HepG2 (cell line): ENCODE results near the gene TDG. TPM values are rescaled to one million over a fixed set of nuclear protein-coding genes. Genes with fewer than 3 reads are reported as not detected.

Experiments used
- AHR ChIP-seq: IDR thresholded peaks from 2 replicates; pipeline ENCODE4 v1.6.1; 2018; ENCODE audit warnings: missing genetic modification reagents, missing compliant biosample characterization
- ATF7 ChIP-seq, 2 experiments: fragments of 450-650 bp in 1 of 2; sonication (generic) in 1 of 2; formaldehyde crosslinking in 1 of 2; IDR thresholded peaks; 2 replicates each; pipeline versions ENCODE4 v1.4.0 to v1.6.1; 2016 to 2020; ENCODE audit warnings: antibody characterized with exemption in 1 of 2, mild to moderate bottlenecking in 1 of 2, missing genetic modification reagents in 1 of 2
- CHD2 ChIP-seq: IDR thresholded peaks from 2 replicates; pipeline ENCODE4 v1.6.1; 2011; ENCODE audit warnings: low read depth, low read length, improper control_type of control experiment
- EED ChIP-seq: sonication (generic); formaldehyde crosslinking; IDR thresholded peaks from 2 replicates; pipeline ENCODE4 v1.5.0; 2020; ENCODE audit warnings: mild to moderate bottlenecking, missing genetic modification reagents
- FOXA3 ChIP-seq: IDR thresholded peaks from 2 replicates; pipeline ENCODE4 v1.6.1; 2016; ENCODE audit warnings: missing genetic modification reagents, missing compliant biosample characterization
- HNRNPL ChIP-seq: fragments of 200-400 bp; formaldehyde crosslinking; IDR thresholded peaks from 2 replicates; pipeline ENCODE4 v1.6.1; 2017; ENCODE audit warnings: mild to moderate bottlenecking, low read depth, low read length
- MAZ ChIP-seq, 2 experiments: sonication (generic) in 1 of 2; formaldehyde crosslinking in 1 of 2; IDR thresholded peaks; 2 replicates each; pipeline versions ENCODE4 v1.5.0 to v1.6.1; 2012 to 2020; ENCODE audit warnings: low read depth in 2 of 2, mild to moderate bottlenecking in 2 of 2, borderline replicate concordance in 1 of 2, improper control_type of control experiment in 1 of 2, low read length in 1 of 2, missing genetic modification reagents in 1 of 2, moderate library complexity in 1 of 2
- MED13 ChIP-seq: sonication (generic); formaldehyde crosslinking; IDR thresholded peaks from 2 replicates; pipeline ENCODE4 v1.5.0; 2020; ENCODE audit warnings: missing genetic modification reagents
- MTF1 ChIP-seq: sonication (generic); formaldehyde crosslinking; IDR thresholded peaks from 2 replicates; pipeline ENCODE4 v1.5.0; 2020; ENCODE audit warnings: missing genetic modification reagents
- PHB2 ChIP-seq: fragments of 450-650 bp; IDR thresholded peaks from 2 replicates; pipeline ENCODE4 v1.6.1; 2018; ENCODE audit not compliant: partially characterized antibody
- PLRG1 ChIP-seq: fragments of 450-650 bp; conservative IDR thresholded peaks from 2 replicates; pipeline ENCODE4 v1.6.1; 2016
- RFXAP ChIP-seq: sonication (generic); formaldehyde crosslinking; IDR thresholded peaks from 2 replicates; pipeline ENCODE4 v1.4.0; 2020; ENCODE audit warnings: missing genetic modification reagents, borderline replicate concordance
- WIZ ChIP-seq: sonication (generic); formaldehyde crosslinking; IDR thresholded peaks from 2 replicates; pipeline ENCODE4 v1.5.1; 2020; ENCODE audit warnings: mild to moderate bottlenecking, missing genetic modification reagents
- ZFP37 ChIP-seq: sonication (generic); formaldehyde crosslinking; IDR thresholded peaks from 2 replicates; pipeline ENCODE4 v1.4.0; 2020; ENCODE audit warnings: missing genetic modification reagents, borderline replicate concordance
- ZNF24 ChIP-seq: fragments of 450-650 bp; IDR thresholded peaks from 2 replicates; pipeline ENCODE4 v1.6.1; 2017; ENCODE audit warnings: antibody characterized with exemption, mild to moderate bottlenecking
- ZNF264 ChIP-seq: sonication (generic); formaldehyde crosslinking; IDR thresholded peaks from 2 replicates; pipeline ENCODE4 v1.4.0; 2020; ENCODE audit warnings: missing genetic modification reagents
- ZNF335 ChIP-seq: sonication (generic); formaldehyde crosslinking; IDR thresholded peaks from 2 replicates; pipeline ENCODE4 v1.4.0; 2020; ENCODE audit warnings: missing genetic modification reagents
- ZNF556 ChIP-seq: sonication (generic); formaldehyde crosslinking; IDR thresholded peaks from 2 replicates; pipeline ENCODE4 v1.4.0; 2020; ENCODE audit warnings: mild to moderate bottlenecking, missing genetic modification reagents, borderline replicate concordance
- ZNF615 ChIP-seq: sonication (generic); formaldehyde crosslinking; IDR thresholded peaks from 2 replicates; pipeline ENCODE4 v1.5.0; 2020; ENCODE audit warnings: mild to moderate bottlenecking, missing genetic modification reagents, borderline replicate concordance
- ZNF629 ChIP-seq: sonication (generic); formaldehyde crosslinking; conservative IDR thresholded peaks from 2 replicates; pipeline ENCODE4 v1.5.0; 2020; ENCODE audit warnings: missing genetic modification reagents
- ZNF75D ChIP-seq: sonication (generic); formaldehyde crosslinking; IDR thresholded peaks from 2 replicates; pipeline ENCODE4 v1.8.1; 2023; ENCODE audit warnings: missing genetic modification reagents, mild to moderate bottlenecking, borderline replicate concordance
- ZNF879 ChIP-seq: sonication (generic); formaldehyde crosslinking; IDR thresholded peaks from 2 replicates; pipeline ENCODE4 v1.8.1; 2023; ENCODE audit warnings: missing genetic modification reagents
- ZSCAN31 ChIP-seq: sonication (generic); formaldehyde crosslinking; IDR thresholded peaks from 2 replicates; pipeline ENCODE4 v1.5.0; 2020; ENCODE audit warnings: low read depth, mild to moderate bottlenecking, missing genetic modification reagents
- polyA plus RNA-seq, 8 experiments: library from polyadenylated mRNA; depleted of rRNA in 3 of 8; stranded (reverse) in 7 of 8; unstranded in 1 of 8; fragments of >200 nt; fragmentation: Illumina TruSeq in 4 of 8; extraction: Trizol in 4 of 8; gene quantifications; 2 replicates each; pipeline versions ENCODE4 v1.2.1 to v1.2.3, GENCODE V29; 2011 to 2016; ENCODE audit warnings: low read depth in 4 of 8, missing spikeins in 1 of 8, mixed read lengths in 1 of 8; ENCODE audit not compliant: insufficient read depth in 1 of 8
- total RNA-seq, 5 experiments: library from RNA; depleted of rRNA; stranded (reverse); fragments of >200 nt; fragmentation: Illumina TruSeq; extraction: Trizol; gene quantifications; 2 replicates each; pipeline ENCODE4 v1.2.3, GENCODE V29; 2016; ENCODE audit warnings: low read depth in 1 of 5
- TF ChIP-seq, protein P1 (sequence below): sonication (generic); formaldehyde crosslinking; IDR thresholded peaks from 2 replicates; pipeline ENCODE4 v1.5.0; 2020; ENCODE audit warnings: missing genetic modification reagents
- TF ChIP-seq, protein P2 (sequence below): sonication (generic); formaldehyde crosslinking; IDR thresholded peaks from 2 replicates; pipeline ENCODE4 v1.4.0; 2020; ENCODE audit warnings: missing genetic modification reagents
- TF ChIP-seq, protein P3 (sequence below): sonication (generic); formaldehyde crosslinking; IDR thresholded peaks from 2 replicates; pipeline ENCODE4 v1.5.1; 2020; ENCODE audit warnings: mild to moderate bottlenecking, moderate library complexity, missing genetic modification reagents

Gene TDG
- total and polyA plus RNA-seq, 2 of the 13 experiments (the other 11 are each of a cell fraction or from before 2014, with no cell fraction given), result 14.2 to 19.5 TPM

DNA sequence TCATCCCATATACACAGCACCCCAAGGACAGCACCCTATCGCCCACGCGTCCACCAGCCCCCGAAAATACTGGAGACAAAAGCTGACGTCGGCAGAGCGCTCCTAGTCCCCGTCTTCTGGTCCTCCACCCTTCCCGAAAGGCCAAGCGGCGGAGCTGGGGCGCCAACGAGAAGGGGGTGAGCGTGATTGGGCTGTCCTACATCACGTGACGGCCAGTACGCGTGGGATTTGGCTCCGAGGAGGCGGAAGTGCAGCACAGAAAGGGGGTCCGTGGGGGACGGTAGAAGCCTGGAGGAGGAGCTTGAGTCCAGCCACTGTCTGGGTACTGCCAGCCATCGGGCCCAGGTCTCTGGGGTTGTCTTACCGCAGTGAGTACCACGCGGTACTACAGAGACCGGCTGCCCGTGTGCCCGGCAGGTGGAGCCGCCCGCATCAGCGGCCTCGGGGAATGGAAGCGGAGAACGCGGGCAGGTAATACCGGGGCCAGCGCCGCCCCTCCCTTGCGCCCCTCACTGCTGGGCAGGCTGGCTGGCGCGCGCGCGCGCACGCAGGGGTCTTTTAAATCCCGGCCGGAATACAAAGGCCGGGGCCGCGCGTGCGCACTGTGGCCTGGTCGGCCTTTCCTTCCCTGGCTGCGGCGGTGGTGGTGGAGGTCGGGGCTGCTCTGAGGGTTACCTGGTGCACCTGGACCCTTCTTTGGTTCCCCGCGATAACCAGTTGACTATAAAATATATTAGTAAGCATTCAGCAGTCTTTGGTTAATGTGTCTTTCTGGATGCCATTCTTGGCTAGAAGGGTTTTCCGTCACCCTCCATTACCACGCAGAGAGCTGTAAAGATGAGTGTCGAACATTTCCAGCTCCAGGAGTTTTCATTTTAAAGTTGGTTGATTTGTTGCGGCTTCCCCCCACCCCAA is at the start of gene TDG (continued):
- no peak for TF ChIP-seq ATF7 (IDR thresholded peaks at IDR 0.05)
- TF ChIP-seq ATF7 (CRISPR knock-in tag; IDR thresholded peaks at IDR 0.05), result peak; percentile 66; the same call in 1 of the 2 replicates
- no peak for TF ChIP-seq MED13
- peak; percentile 32; the same call in 1 of the 2 replicates for TF ChIP-seq MAZ (IDR thresholded peaks at IDR 0.05; ENCODE audit: borderline replicate concordance, low read depth, low read length)
- peak; percentile 88 for TF ChIP-seq MAZ (CRISPR knock-in tag; IDR thresholded peaks at IDR 0.05; ENCODE audit: low read depth)
- no peak; the same call in 1 of the 2 replicates for TF ChIP-seq ZNF75D (CRISPR knock-in tag)
- TF ChIP-seq, protein P1, sequence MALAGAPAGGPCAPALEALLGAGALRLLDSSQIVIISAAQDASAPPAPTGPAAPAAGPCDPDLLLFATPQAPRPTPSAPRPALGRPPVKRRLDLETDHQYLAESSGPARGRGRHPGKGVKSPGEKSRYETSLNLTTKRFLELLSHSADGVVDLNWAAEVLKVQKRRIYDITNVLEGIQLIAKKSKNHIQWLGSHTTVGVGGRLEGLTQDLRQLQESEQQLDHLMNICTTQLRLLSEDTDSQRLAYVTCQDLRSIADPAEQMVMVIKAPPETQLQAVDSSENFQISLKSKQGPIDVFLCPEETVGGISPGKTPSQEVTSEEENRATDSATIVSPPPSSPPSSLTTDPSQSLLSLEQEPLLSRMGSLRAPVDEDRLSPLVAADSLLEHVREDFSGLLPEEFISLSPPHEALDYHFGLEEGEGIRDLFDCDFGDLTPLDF, result peak; percentile 87
- no peak for TF ChIP-seq PLRG1
- TF ChIP-seq ZFP37 (CRISPR knock-in tag), result no peak
- no peak; the same call in 1 of the 2 replicates for TF ChIP-seq WIZ
- TF ChIP-seq, protein P2, sequence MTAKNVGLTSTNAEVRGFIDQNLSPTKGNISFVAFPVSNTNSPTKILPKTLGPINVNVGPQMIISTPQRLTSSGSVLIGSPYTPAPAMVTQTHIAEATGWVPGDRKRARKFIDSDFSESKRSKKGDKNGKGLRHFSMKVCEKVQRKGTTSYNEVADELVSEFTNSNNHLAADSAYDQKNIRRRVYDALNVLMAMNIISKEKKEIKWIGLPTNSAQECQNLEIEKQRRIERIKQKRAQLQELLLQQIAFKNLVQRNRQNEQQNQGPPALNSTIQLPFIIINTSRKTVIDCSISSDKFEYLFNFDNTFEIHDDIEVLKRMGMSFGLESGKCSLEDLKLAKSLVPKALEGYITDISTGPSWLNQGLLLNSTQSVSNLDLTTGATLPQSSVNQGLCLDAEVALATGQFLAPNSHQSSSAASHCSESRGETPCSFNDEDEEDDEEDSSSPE (CRISPR knock-in tag), result peak; percentile 84
- no peak for TF ChIP-seq MTF1
- peak; percentile 66; the same call in 1 of the 2 replicates for TF ChIP-seq AHR
- TF ChIP-seq, protein P3, sequence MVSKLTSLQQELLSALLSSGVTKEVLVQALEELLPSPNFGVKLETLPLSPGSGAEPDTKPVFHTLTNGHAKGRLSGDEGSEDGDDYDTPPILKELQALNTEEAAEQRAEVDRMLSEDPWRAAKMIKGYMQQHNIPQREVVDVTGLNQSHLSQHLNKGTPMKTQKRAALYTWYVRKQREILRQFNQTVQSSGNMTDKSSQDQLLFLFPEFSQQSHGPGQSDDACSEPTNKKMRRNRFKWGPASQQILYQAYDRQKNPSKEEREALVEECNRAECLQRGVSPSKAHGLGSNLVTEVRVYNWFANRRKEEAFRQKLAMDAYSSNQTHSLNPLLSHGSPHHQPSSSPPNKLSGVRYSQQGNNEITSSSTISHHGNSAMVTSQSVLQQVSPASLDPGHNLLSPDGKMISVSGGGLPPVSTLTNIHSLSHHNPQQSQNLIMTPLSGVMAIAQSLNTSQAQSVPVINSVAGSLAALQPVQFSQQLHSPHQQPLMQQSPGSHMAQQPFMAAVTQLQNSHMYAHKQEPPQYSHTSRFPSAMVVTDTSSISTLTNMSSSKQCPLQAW (CRISPR knock-in tag), result peak; percentile 85
- peak; percentile 90; the same call in 1 of the 2 replicates for TF ChIP-seq ZSCAN31 (CRISPR knock-in tag)
- 0 out of 2 replicates have a peak, but pooled peaks have one; percentile 31 for TF ChIP-seq ZNF264
- TF ChIP-seq ZNF615 (CRISPR knock-in tag), result 0 out of 2 replicates have a peak, but pooled peaks have one; percentile 77
- peak; percentile 89; the same call in 1 of the 2 replicates for TF ChIP-seq EED (CRISPR knock-in tag)
- TF ChIP-seq CHD2, result peak; percentile 46; the same call in 1 of the 2 replicates
- peak; percentile 65; the same call in 1 of the 2 replicates for TF ChIP-seq RFXAP (CRISPR knock-in tag)
- peak; percentile 86 for TF ChIP-seq HNRNPL
- peak; percentile 81; the same call in 1 of the 2 replicates for TF ChIP-seq ZNF335 (CRISPR knock-in tag)
- no peak for TF ChIP-seq ZNF879 (CRISPR knock-in tag)
- TF ChIP-seq ZNF629 (CRISPR knock-in tag), result no peak; the same call in 1 of the 2 replicates
- no peak for TF ChIP-seq ZNF24
- peak; percentile 82; the same call in 1 of the 2 replicates for TF ChIP-seq ZNF556 (CRISPR knock-in tag)
- peak; percentile 56; the same call in 1 of the 2 replicates for TF ChIP-seq FOXA3 (CRISPR knock-in tag)
- TF ChIP-seq PHB2, result no peak
